Neural progenitor cell (in vitro differentiated cells): ENCODE results near the gene NIPAL1. TPM values are rescaled to one million over a fixed set of nuclear protein-coding genes. Genes with fewer than 3 reads are reported as not detected.
"Not testable (repeated sequence)": the region's sequence is repeated elsewhere in the genome, so short reads cannot be mapped to it uniquely, and the experiment has no call there.

Experiments used
- DNase-seq: peaks from one replicate; pipeline ENCODE4 v3.0.0-alpha.2; 2016; ENCODE audit warnings: low spot score
- H2AFZ ChIP-seq: fragments of 200-600 bp; sonication (generic); replicated peaks from 2 replicates; pipeline ENCODE4 v1.6.1; 2016; ENCODE audit warnings: antibody characterized with exemption
- H3F3A ChIP-seq: fragments of 200-600 bp; sonication (generic); 2 replicates; pipeline ENCODE4 v1.6.1; 2016; ENCODE audit warnings: antibody characterized with exemption, low read depth
- H3K27ac ChIP-seq: fragments of 200-600 bp; sonication (generic); 2 replicates; pipeline ENCODE4 v1.5.1; 2016; ENCODE audit warnings: mild to moderate bottlenecking
- H3K27me3 ChIP-seq: fragments of 200-600 bp; sonication (generic); 2 replicates; pipeline ENCODE4 v1.6.1; 2016; ENCODE audit warnings: mild to moderate bottlenecking, moderate library complexity
- H3K36me3 ChIP-seq: fragments of 200-600 bp; sonication (generic); 2 replicates; pipeline ENCODE4 v1.5.1; 2016
- H3K4me1 ChIP-seq: fragments of 200-600 bp; sonication (generic); 2 replicates; pipeline ENCODE4 v1.6.1; 2016; ENCODE audit warnings: mixed run types
- H3K4me2 ChIP-seq: fragments of 200-600 bp; sonication (generic); 2 replicates; pipeline ENCODE4 v1.6.1; 2016
- H3K4me3 ChIP-seq: fragments of 200-600 bp; sonication (generic); 2 replicates; pipeline ENCODE4 v1.5.1; 2016
- H3K79me2 ChIP-seq: fragments of 200-600 bp; sonication (generic); 2 replicates; pipeline ENCODE4 v1.6.1; 2016; ENCODE audit warnings: low read depth
- H3K9ac ChIP-seq: fragments of 200-600 bp; sonication (generic); 2 replicates; pipeline ENCODE4 v1.6.1; 2016
- H3K9me3 ChIP-seq: fragments of 200-600 bp; sonication (generic); 2 replicates; pipeline ENCODE4 v1.5.1; 2016; ENCODE audit warnings: low read depth
- H4K20me1 ChIP-seq: fragments of 200-600 bp; sonication (generic); 2 replicates; pipeline ENCODE4 v1.6.1; 2016; ENCODE audit warnings: low read depth
- H3K27ac Mint-ChIP-seq: 3 replicates; pipeline ENCODE4 v1.8.0; 2021; ENCODE audit warnings: mixed read lengths
- H3K27me3 Mint-ChIP-seq: 2 replicates; pipeline ENCODE4 v1.8.0; 2022; ENCODE audit warnings: low read depth, mild to moderate bottlenecking, inconsistent platforms, moderate library complexity, mixed read lengths; ENCODE audit not compliant: insufficient read depth
- H3K36me3 Mint-ChIP-seq: 3 replicates; pipeline ENCODE4 v1.8.0; 2021; ENCODE audit warnings: mixed read lengths
- H3K4me1 Mint-ChIP-seq: 3 replicates; pipeline ENCODE4 v1.8.0; 2021; ENCODE audit warnings: mixed read lengths
- H3K4me3 Mint-ChIP-seq: 3 replicates; pipeline ENCODE4 v1.8.0; 2021; ENCODE audit warnings: mild to moderate bottlenecking, moderate library complexity, mixed read lengths
- H3K9me3 Mint-ChIP-seq: 3 replicates; pipeline ENCODE4 v1.8.0; 2020; ENCODE audit warnings: mixed read lengths
- CTCF ChIP-seq: fragments of 200-600 bp; sonication (generic); IDR thresholded peaks from 2 replicates; pipeline ENCODE4 v1.5.1; 2017; ENCODE audit warnings: antibody characterized with exemption, mild to moderate bottlenecking
- EZH2 ChIP-seq: fragments of 200-600 bp; sonication (generic); IDR thresholded peaks from 2 replicates; pipeline ENCODE4 v1.6.1; 2017; ENCODE audit warnings: antibody characterized with exemption, mild to moderate bottlenecking, moderate library complexity
- EZH2phosphoT487 ChIP-seq: fragments of 200-600 bp; sonication (generic); IDR thresholded peaks from 2 replicates; pipeline ENCODE4 v1.6.1; 2017; ENCODE audit warnings: antibody characterized with exemption
- total RNA-seq: library from RNA; depleted of rRNA; stranded (reverse); fragments of >200 nt; gene quantifications from 2 replicates; pipeline ENCODE4 v1.2.3, GENCODE V29; 2015; ENCODE audit warnings: low replicate concordance

NIPAL1 gene
- total RNA-seq, 1 donor from 2014 or later = 1.2 TPM

- Histone ChIP-seq H4K20me1 (no peaks in the 10 kb centered on the region), H3K9ac (no peak overlapping the region), H3K36me3 (peaks cover 2% of the 10 kb centered on the region), H3K4me2 (no peak overlapping the region), H3K79me2 (no peaks in the 10 kb centered on the region), H2AFZ (no peak overlapping the region), H3K4me1 (no peaks in the 10 kb centered on the region), H3K27ac (no peak overlapping the region), H3F3A (no peaks in the 10 kb centered on the region), H3K9me3 (peaks cover 8% of the 10 kb centered on the region), H3K27me3 (no peaks in the 10 kb centered on the region), H3K4me3 (no peak overlapping the region)
- H3K4me1 Mint-ChIP-seq = no peaks in the 10 kb centered on the region
- no peak overlapping the region for H3K4me3 Mint-ChIP-seq
- no peaks in the 10 kb centered on the region for H3K27me3 Mint-ChIP-seq
- peaks cover 10% of the 10 kb centered on the region for H3K9me3 Mint-ChIP-seq
- no peaks in the 10 kb centered on the region for H3K36me3 Mint-ChIP-seq
- no peak overlapping the region for H3K27ac Mint-ChIP-seq
- no peak for DNase-seq
- no peak for TF ChIP-seq CTCF
- TF ChIP-seq EZH2phosphoT487 = no peak
These were observed 20.6 kb upstream of the NIPAL1 start for GRCh38 chr4:47996021-47996420.

GRCh38 chr4:48002267-48002666 lies 14.3 kb upstream of the NIPAL1 start:
- no peak for TF ChIP-seq EZH2
- TF ChIP-seq CTCF = no peak
- TF ChIP-seq EZH2phosphoT487 = no peak
- no peak overlapping the region for H3K4me3 ChIP-seq
- no peaks in the 10 kb centered on the region for H3K4me1 ChIP-seq
- DNase-seq = no peak
- Mint-ChIP-seq H3K4me1 (no peaks in the 10 kb centered on the region), H3K27me3 (no peaks in the 10 kb centered on the region), H3K36me3 (no peaks in the 10 kb centered on the region), H3K27ac (no peak overlapping the region), H3K9me3 (peaks cover 24% of the 10 kb centered on the region), H3K4me3 (no peak overlapping the region)
- H3K79me2 ChIP-seq = no peaks in the 10 kb centered on the region
- H3K36me3 ChIP-seq = peaks cover 2% of the 10 kb centered on the region
- no peaks in the 10 kb centered on the region for H3K27me3 ChIP-seq
- H3K9me3 ChIP-seq = peaks cover 19% of the 10 kb centered on the region
- no peak overlapping the region for H2AFZ ChIP-seq
- H3K27ac ChIP-seq = no peak overlapping the region
- no peak overlapping the region for H3K9ac ChIP-seq
- no peak overlapping the region for H3K4me2 ChIP-seq
- H3F3A ChIP-seq = peaks cover 7% of the 10 kb centered on the region
- no peaks in the 10 kb centered on the region for H4K20me1 ChIP-seq

DNA sequence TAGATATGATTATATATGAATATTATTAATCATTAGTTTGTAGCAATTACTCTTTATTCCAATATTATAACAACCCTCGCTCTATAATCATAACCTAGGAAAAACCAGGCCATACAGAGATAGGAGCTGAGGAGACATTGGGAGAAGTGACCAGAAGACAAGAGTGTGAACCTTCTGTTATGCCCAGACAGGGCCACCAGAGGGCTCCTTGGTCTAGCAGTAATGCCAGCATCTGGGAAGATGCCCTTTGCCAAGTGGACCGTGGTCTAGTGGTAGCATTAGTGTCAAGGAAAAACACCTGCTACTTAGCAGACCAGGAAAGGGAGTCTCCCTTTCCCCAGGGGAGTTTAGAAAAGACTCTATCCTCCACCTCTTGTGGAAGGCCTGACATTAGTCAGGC lies 13.0 kb upstream of the NIPAL1 start:
- H3K27ac ChIP-seq, H2AFZ ChIP-seq, H3F3A ChIP-seq, H3K4me3 Mint-ChIP-seq, H3K4me3 ChIP-seq, H3K27me3 Mint-ChIP-seq, H3K27me3 ChIP-seq, H3K4me1 Mint-ChIP-seq, H3K4me2 ChIP-seq, DNase-seq, H3K36me3 ChIP-seq, H3K36me3 Mint-ChIP-seq, H3K9ac ChIP-seq, H3K4me1 ChIP-seq, H3K27ac Mint-ChIP-seq, H3K79me2 ChIP-seq, H4K20me1 ChIP-seq: not testable (repeated sequence)
- TF ChIP-seq CTCF = peak; percentile 35
- H3K9me3 Mint-ChIP-seq = peaks cover 30% of the 10 kb centered on the region
- H3K9me3 ChIP-seq = peaks cover 31% of the 10 kb centered on the region

- H3K4me2 ChIP-seq = no peak overlapping the region
- H3K4me3 ChIP-seq = no peak overlapping the region
- peaks cover 7% of the 10 kb centered on the region for H3F3A ChIP-seq
- no peak overlapping the region for H3K27ac ChIP-seq
- DNase-seq = no peak
- no peaks in the 10 kb centered on the region for H3K36me3 ChIP-seq
- TF ChIP-seq EZH2 (no peak), CTCF (no peak), EZH2phosphoT487 (no peak)
- H3K4me1 Mint-ChIP-seq = no peaks in the 10 kb centered on the region
- H3K27me3 ChIP-seq = no peaks in the 10 kb centered on the region
- no peak overlapping the region for H3K27ac Mint-ChIP-seq
- H3K27me3 Mint-ChIP-seq = no peaks in the 10 kb centered on the region
- H4K20me1 ChIP-seq = no peaks in the 10 kb centered on the region
- H3K4me1 ChIP-seq = no peaks in the 10 kb centered on the region
- H3K36me3 Mint-ChIP-seq = no peaks in the 10 kb centered on the region
- no peak overlapping the region for H2AFZ ChIP-seq
- no peaks in the 10 kb centered on the region for H3K79me2 ChIP-seq
- peaks cover 38% of the 10 kb centered on the region for H3K9me3 ChIP-seq
- no peak overlapping the region for H3K9ac ChIP-seq
- H3K9me3 Mint-ChIP-seq = peaks cover 36% of the 10 kb centered on the region
- H3K4me3 Mint-ChIP-seq = no peak overlapping the region
These were observed 10.8 kb upstream of the NIPAL1 start for GRCh38 chr4:48005781-48006180.
